ENCODE results near the gene DUT.

DNA sequence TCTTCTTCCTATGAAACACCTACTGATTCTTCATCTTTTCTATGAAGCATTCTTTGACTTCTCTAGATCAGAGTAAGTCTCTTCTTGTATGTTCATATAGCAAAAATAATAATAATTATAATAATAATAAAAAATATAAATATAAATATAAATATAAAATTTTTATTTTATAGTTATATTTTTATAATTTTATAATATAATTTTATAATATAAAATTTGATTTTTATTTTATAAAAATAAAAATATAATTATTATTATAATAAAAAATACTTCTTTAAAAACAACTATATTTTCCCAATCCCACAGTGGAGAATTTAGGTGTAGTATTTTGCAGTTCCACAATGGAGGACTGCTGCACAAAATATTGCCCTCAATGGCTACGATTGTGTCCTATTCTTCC is 34.3 kb downstream of the DUT start:
- no peak for TF ChIP-seq POLR2A (IDR thresholded peaks at IDR 0.05)
- TF ChIP-seq, protein P1, sequence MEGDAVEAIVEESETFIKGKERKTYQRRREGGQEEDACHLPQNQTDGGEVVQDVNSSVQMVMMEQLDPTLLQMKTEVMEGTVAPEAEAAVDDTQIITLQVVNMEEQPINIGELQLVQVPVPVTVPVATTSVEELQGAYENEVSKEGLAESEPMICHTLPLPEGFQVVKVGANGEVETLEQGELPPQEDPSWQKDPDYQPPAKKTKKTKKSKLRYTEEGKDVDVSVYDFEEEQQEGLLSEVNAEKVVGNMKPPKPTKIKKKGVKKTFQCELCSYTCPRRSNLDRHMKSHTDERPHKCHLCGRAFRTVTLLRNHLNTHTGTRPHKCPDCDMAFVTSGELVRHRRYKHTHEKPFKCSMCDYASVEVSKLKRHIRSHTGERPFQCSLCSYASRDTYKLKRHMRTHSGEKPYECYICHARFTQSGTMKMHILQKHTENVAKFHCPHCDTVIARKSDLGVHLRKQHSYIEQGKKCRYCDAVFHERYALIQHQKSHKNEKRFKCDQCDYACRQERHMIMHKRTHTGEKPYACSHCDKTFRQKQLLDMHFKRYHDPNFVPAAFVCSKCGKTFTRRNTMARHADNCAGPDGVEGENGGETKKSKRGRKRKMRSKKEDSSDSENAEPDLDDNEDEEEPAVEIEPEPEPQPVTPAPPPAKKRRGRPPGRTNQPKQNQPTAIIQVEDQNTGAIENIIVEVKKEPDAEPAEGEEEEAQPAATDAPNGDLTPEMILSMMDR (IDR thresholded peaks at IDR 0.05) = no peak

Measured in adrenal gland (tissue), 5 donors.